Psoas muscle (tissue), 8 donors: ENCODE data around the gene CTNS. TPM values are rescaled to one million over a fixed set of nuclear protein-coding genes. Genes with fewer than 3 reads are reported as not detected.
A peak's percentile ranks its signal among the peaks of the same experiment; 100 is the strongest.

Experiments used
- ATAC-seq, 4 donors: fragments of 200-7000 bp; cut with Tn5 transposase; one replicate each; pipeline ENCODE4 v1.9.1; 2020; ENCODE audit warnings: moderate library complexity in 3 of 4, mild to moderate bottlenecking in 2 of 4
- DNase-seq, 2 donors: peaks; one replicate each; pipeline ENCODE4 v3.0.0-alpha.2; 2020
- H3K27ac ChIP-seq: fragments of 200-600 bp; one replicate; pipeline ENCODE4 v1.8.0; 2022
- H3K27me3 ChIP-seq, 3 donors: fragments of 200-600 bp in 1 of 3; one replicate each; pipeline versions ENCODE4 v1.6.1 to v1.8.0; 2013 to 2022; ENCODE audit warnings: low read length in 2 of 3, mild to moderate bottlenecking in 2 of 3, moderate library complexity in 1 of 3; ENCODE audit not compliant: insufficient read depth in 3 of 3
- H3K36me3 ChIP-seq, 2 donors: fragments of 200-600 bp in 1 of 2; one replicate each; pipeline versions ENCODE4 v1.6.1 to v1.8.0; 2013 to 2022; ENCODE audit warnings: low read depth in 1 of 2, mild to moderate bottlenecking in 1 of 2, moderate library complexity in 1 of 2; ENCODE audit not compliant: insufficient read depth in 1 of 2
- H3K4me1 ChIP-seq: fragments of 200-600 bp; one replicate; pipeline ENCODE4 v1.8.0; 2022
- H3K4me3 ChIP-seq: fragments of 200-600 bp; one replicate; pipeline ENCODE4 v1.8.0; 2022; ENCODE audit warnings: mild to moderate bottlenecking
- H3K9me3 ChIP-seq: fragments of 200-600 bp; one replicate; pipeline ENCODE4 v1.8.0; 2022
- WGBS, 3 donors: extraction: QIAGEN DNeasy Blood & Tissue Kit; methylation state at CpG; one replicate each; pipeline versions ENCODE4 v1.1.6 to v1.1.7; 2013; 5-methylcytosine and 5-hydroxymethylcytosine counted together
- intact Hi-C, 2 donors: fragments of 100-400 bp; cut with DNase I; formaldehyde crosslinking; loops; one replicate each; pipeline versions ENCODE4 v1.11.0 to v1.14.2; 2022
- polyA plus RNA-seq, 3 donors: library from polyadenylated mRNA; stranded (reverse); fragments of 200-250 nt; gene quantifications; one replicate each; pipeline ENCODE4 v1.2.3, GENCODE V29; 2013
- total RNA-seq, 4 donors: library from RNA; stranded (reverse); fragmentation: NEBNext Ultra II Directional in 2 of 4; extraction: Animal tissue kit (Norgen Biotek cat#: 25700) in 2 of 4; gene quantifications; one replicate each; pipeline versions ENCODE4 v1.2.1 to v1.2.4, GENCODE V29; 2021 to 2023
- TF ChIP-seq, protein P1 (sequence below): fragments of 200-600 bp; IDR thresholded peaks from one replicate; pipeline ENCODE4 v1.8.0; 2022; ENCODE audit warnings: antibody characterized with exemption
- donor health status: healthy with polysubstance abuse.
- donor health status: DM: no; HTN: no; CAD: no; lungs with moderate emphysema.
- donor health status: Bipolar disorder and iron deficiency.
- donor health status: healthy.
- donor health status: DM: yes; HTN: yes; CAD: no.
- donor health status: DM: no; HTN: no; CAD: no.
- donor health status: DM: no; HTN: no; CAD: no.
- donor health status: DM: yes; HTN: yes; CAD: no.

Gene CTNS
- total and polyA plus RNA-seq, 7 donors, result 7.3 to 32.7 (median 10.1) TPM

DNA sequence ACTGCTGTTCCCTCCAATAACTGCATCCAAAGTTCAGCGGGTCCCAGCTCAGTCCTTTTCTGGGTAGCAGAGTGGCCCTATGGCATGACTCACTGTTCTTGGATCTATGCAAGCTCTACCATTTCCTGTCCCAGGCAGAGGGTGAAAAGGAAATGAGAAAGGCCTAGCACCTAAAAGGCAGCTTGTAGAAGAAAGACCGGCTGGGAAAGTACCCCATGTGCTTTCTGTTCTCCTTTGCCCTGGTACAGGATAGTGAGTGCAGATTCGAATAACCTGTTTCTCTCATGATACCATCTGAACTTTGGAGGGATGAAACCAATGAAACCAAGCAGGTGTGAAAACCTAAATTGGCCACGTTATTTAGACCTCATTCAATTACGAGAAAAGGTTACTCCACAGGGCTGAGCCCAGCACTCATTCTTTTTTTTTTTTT lies 74.4 kb downstream of the CTNS start:
- intact Hi-C loops, result no loop called here
- H3K4me1 ChIP-seq, result no peaks in the 10 kb centered on the region
- no peak overlapping the region for H3K4me3 ChIP-seq
- peaks cover 2 to 44% of the 10 kb centered on the region in 2 donors for H3K36me3 ChIP-seq
- ATAC-seq (peak in 3 of 4 donors; percentile 63 to 68 (median 65)), DNase-seq (no peak)
- TF ChIP-seq, protein P1, sequence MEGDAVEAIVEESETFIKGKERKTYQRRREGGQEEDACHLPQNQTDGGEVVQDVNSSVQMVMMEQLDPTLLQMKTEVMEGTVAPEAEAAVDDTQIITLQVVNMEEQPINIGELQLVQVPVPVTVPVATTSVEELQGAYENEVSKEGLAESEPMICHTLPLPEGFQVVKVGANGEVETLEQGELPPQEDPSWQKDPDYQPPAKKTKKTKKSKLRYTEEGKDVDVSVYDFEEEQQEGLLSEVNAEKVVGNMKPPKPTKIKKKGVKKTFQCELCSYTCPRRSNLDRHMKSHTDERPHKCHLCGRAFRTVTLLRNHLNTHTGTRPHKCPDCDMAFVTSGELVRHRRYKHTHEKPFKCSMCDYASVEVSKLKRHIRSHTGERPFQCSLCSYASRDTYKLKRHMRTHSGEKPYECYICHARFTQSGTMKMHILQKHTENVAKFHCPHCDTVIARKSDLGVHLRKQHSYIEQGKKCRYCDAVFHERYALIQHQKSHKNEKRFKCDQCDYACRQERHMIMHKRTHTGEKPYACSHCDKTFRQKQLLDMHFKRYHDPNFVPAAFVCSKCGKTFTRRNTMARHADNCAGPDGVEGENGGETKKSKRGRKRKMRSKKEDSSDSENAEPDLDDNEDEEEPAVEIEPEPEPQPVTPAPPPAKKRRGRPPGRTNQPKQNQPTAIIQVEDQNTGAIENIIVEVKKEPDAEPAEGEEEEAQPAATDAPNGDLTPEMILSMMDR, result no peak
- no peaks in the 10 kb centered on the region for H3K9me3 ChIP-seq
- H3K27ac ChIP-seq, result no peak overlapping the region
- WGBS, 3 donors, result 70 to 81% (median 77%) methylated on average over 5 of the region's 5 CpGs
- H3K27me3 ChIP-seq, result no peaks in the 10 kb centered on the region

Other genes with a start within 250 kb of the CTNS start
- gene OR1E1, start 238.3 kb upstream of the CTNS start, total RNA-seq, result under 1 TPM in 1 of 4 donors, not detected in 3; 0.34 TPM
- gene OR1E1, start 238.3 kb upstream of the CTNS start, polyA plus RNA-seq, result under 1 TPM in 1 of 3 donors, not detected in 2; 0.04 TPM
- gene OR3A3, start 225.4 kb upstream of the CTNS start, total RNA-seq, result not detected
- gene OR3A3, start 225.4 kb upstream of the CTNS start, polyA plus RNA-seq, result not detected
- not detected for gene OR1E2, start 202.9 kb upstream of the CTNS start, total RNA-seq
- not detected for gene OR1E2, start 202.9 kb upstream of the CTNS start, polyA plus RNA-seq
- gene SPATA22, start 164.9 kb upstream of the CTNS start, total RNA-seq, result under 1 TPM in 2 of 4 donors, not detected in 2; 0.50 to 0.54 TPM
- gene SPATA22, start 164.9 kb upstream of the CTNS start, polyA plus RNA-seq, result under 1 TPM in 2 of 3 donors, not detected in 1; 0.05 to 0.12 TPM
- 1 to 10 TPM; 2.9 to 4.8 (median 3.9) TPM for gene ASPA, start 160.8 kb upstream of the CTNS start, total RNA-seq
- gene ASPA, start 160.8 kb upstream of the CTNS start, polyA plus RNA-seq, result 1 to 10 TPM in 2 of 3 donors, under 1 TPM in 1; 0.68 to 2.3 (median 1.2) TPM
- 10 to 100 TPM in 1 of 4 donors, 1 to 10 TPM in 1, under 1 TPM in 2; 0.71 to 10.1 (median 1.1) TPM for gene TRPV3, start 78.9 kb upstream of the CTNS start, total RNA-seq
- gene TRPV3, start 78.9 kb upstream of the CTNS start, polyA plus RNA-seq, result under 1 TPM; 0.32 to 0.38 (median 0.36) TPM
- 1 to 10 TPM; 1.4 to 3.6 (median 2.7) TPM for gene TRPV1, start 27.3 kb upstream of the CTNS start, total RNA-seq
- 1 to 10 TPM; 1.8 to 4.8 (median 3.1) TPM for gene TRPV1, start 27.3 kb upstream of the CTNS start, polyA plus RNA-seq
- gene SHPK, start 510 bp upstream of the CTNS start, total RNA-seq, result 1 to 10 TPM; 1.7 to 3.8 (median 2.3) TPM
- 1 to 10 TPM; 2.0 to 2.5 (median 2.2) TPM for gene SHPK, start 510 bp upstream of the CTNS start, polyA plus RNA-seq
- 10 to 100 TPM; 20.4 to 23.9 (median 22.8) TPM for gene TAX1BP3, start 31.8 kb downstream of the CTNS start, total RNA-seq
- gene TAX1BP3, start 31.8 kb downstream of the CTNS start, polyA plus RNA-seq, result 10 to 100 TPM; 30.3 to 75.7 (median 40.1) TPM
- 100 to 1,000 TPM in 1 of 4 donors, 10 to 100 TPM in 3; 91.6 to 135 (median 97.0) TPM for gene EMC6, start 32.1 kb downstream of the CTNS start, total RNA-seq
- 100 to 1,000 TPM; 247 to 270 (median 264) TPM for gene EMC6, start 32.1 kb downstream of the CTNS start, polyA plus RNA-seq
- gene P2RX5, start 59.4 kb downstream of the CTNS start, total RNA-seq, result 10 to 100 TPM; 29.7 to 76.7 (median 35.7) TPM
- gene P2RX5, start 59.4 kb downstream of the CTNS start, polyA plus RNA-seq, result 100 to 1,000 TPM in 1 of 3 donors, 10 to 100 TPM in 2; 15.5 to 138 (median 30.5) TPM
- 1 to 10 TPM in 2 of 4 donors, under 1 TPM in 2; 0.69 to 2.1 (median 0.92) TPM for gene HASPIN, start 87.1 kb downstream of the CTNS start, total RNA-seq
- 1 to 10 TPM in 2 of 3 donors, under 1 TPM in 1; 0.15 to 2.7 (median 1.2) TPM for gene HASPIN, start 87.1 kb downstream of the CTNS start, polyA plus RNA-seq
- gene ITGAE, start 164.4 kb downstream of the CTNS start, total RNA-seq, result 10 to 100 TPM; 13.8 to 23.6 (median 17.4) TPM
- gene ITGAE, start 164.4 kb downstream of the CTNS start, polyA plus RNA-seq, result 10 to 100 TPM; 33.8 to 47.8 (median 35.5) TPM
- gene NCBP3, start 209.5 kb downstream of the CTNS start, total RNA-seq, result 10 to 100 TPM; 10.9 to 23.5 (median 17.7) TPM
- gene NCBP3, start 209.5 kb downstream of the CTNS start, polyA plus RNA-seq, result 10 to 100 TPM in 1 of 3 donors, 1 to 10 TPM in 2; 9.3 to 15.1 (median 9.9) TPM